ENCODE data around the gene GPC6. TPM values are rescaled to one million over a fixed set of nuclear protein-coding genes. Genes with fewer than 3 reads are reported as not detected.

The GPC6 gene
- total and polyA plus RNA-seq, 2 donors (not counting 3 experiments of a cell fraction or from before 2014, with no cell fraction given) = 0.01 TPM; not detected in 1

DNA sequence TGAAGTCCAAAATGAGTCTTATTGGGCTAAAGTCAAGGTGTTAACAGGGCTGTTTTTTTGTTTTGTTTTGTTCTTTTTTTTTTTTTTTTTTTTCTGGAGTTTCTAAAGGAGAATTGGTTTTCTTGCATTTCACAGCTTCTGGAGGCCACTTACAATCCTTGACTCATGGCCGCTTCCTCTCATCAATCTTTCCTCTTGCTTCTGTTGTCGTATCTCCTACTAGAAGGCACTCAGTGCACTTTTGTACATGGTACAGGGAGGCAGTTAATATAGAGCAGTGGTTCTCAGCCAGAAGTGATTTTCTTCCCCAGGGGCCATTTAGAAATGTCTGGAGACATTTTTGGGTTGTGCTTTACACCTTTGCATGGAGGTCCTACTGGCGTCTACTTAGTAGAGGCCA, 706.3 kb downstream of the GPC6 start:
- ChIA-PET POLR2A (no interaction called here), CTCF (no interaction called here)
- DNase-seq (ENCODE audit: low read depth, low spot score) (no peak), FAIRE-seq (no peak)
- Histone ChIP-seq H2AFZ (ENCODE audit: low read depth, low read length) (no peak overlapping the region), H3K27me3 (ENCODE audit: control insufficient read depth in 2 of 2, insufficient read depth in 2 of 2, low read length in 2 of 2) (no peaks in the 10 kb centered on the region), H3K9me1 (replicated peaks; ENCODE audit: control insufficient read depth, extremely low read depth, insufficient read depth, low read length) (no peaks in the 10 kb centered on the region), H4K20me1 (replicated peaks; ENCODE audit: control insufficient read depth, extremely low read depth, insufficient read depth, low read length) (no peaks in the 10 kb centered on the region), H3K4me3 (replicated peaks in 1 of 3; ENCODE audit: insufficient read depth in 1 of 3, low read depth in 1 of 3, low read length in 3 of 3) (no peak overlapping the region), H3K9ac (replicated peaks; ENCODE audit: extremely low read depth, insufficient read depth, low read length) (no peak overlapping the region), H3K9me3 (replicated peaks; ENCODE audit: control insufficient read depth, insufficient read depth, low read length) (peaks cover 2% of the 10 kb centered on the region), H3K36me3 (ENCODE audit: control insufficient read depth in 2 of 2, extremely low read depth in 1 of 2, insufficient read depth in 2 of 2, low read length in 2 of 2) (no peaks in the 10 kb centered on the region), H3K27ac (ENCODE audit: insufficient read depth, low read depth, low read length) (no peak overlapping the region), H3K4me2 (ENCODE audit: insufficient read depth, low read length) (no peak overlapping the region), H3K79me2 (ENCODE audit: control insufficient read depth, insufficient read depth, low read length) (no peaks in the 10 kb centered on the region), H3K4me1 (ENCODE audit: control insufficient read depth, extremely low read depth, insufficient read depth, low read length) (no peaks in the 10 kb centered on the region)
- intact Hi-C loops (cut with micrococcal nuclease) = no loop called here
- no peak for TF ChIP-seq MYC (IDR thresholded peaks at IDR 0.05; ENCODE audit: low read depth, low read length)
- TF ChIP-seq, protein P1, sequence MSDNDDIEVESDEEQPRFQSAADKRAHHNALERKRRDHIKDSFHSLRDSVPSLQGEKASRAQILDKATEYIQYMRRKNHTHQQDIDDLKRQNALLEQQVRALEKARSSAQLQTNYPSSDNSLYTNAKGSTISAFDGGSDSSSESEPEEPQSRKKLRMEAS (IDR thresholded peaks at IDR 0.05; ENCODE audit: insufficient read depth, insufficient read length) = no peak
- TF ChIP-seq FOS (IDR thresholded peaks at IDR 0.05; ENCODE audit: borderline replicate concordance, insufficient read depth, low read length) = no peak
- no peak for TF ChIP-seq EZH2 (IDR thresholded peaks at IDR 0.05; ENCODE audit: borderline replicate concordance, low read depth, low read length, severe bottlenecking)
- TF ChIP-seq, protein P2, sequence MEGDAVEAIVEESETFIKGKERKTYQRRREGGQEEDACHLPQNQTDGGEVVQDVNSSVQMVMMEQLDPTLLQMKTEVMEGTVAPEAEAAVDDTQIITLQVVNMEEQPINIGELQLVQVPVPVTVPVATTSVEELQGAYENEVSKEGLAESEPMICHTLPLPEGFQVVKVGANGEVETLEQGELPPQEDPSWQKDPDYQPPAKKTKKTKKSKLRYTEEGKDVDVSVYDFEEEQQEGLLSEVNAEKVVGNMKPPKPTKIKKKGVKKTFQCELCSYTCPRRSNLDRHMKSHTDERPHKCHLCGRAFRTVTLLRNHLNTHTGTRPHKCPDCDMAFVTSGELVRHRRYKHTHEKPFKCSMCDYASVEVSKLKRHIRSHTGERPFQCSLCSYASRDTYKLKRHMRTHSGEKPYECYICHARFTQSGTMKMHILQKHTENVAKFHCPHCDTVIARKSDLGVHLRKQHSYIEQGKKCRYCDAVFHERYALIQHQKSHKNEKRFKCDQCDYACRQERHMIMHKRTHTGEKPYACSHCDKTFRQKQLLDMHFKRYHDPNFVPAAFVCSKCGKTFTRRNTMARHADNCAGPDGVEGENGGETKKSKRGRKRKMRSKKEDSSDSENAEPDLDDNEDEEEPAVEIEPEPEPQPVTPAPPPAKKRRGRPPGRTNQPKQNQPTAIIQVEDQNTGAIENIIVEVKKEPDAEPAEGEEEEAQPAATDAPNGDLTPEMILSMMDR (IDR thresholded peaks at IDR 0.05; ENCODE audit: extremely low read depth in 1 of 2, insufficient read depth in 1 of 2, low read depth in 1 of 2, low read length in 2 of 2) = no peak
- no peak for TF ChIP-seq JUN (IDR thresholded peaks at IDR 0.05; ENCODE audit: borderline replicate concordance, insufficient read depth, insufficient read length, low read depth)
- no peak for TF ChIP-seq POLR2A (IDR thresholded peaks at IDR 0.05; ENCODE audit: low read depth, low read length)
- BruUV-seq (replicated peaks) = no TSS peak
- dilution Hi-C loops (cut with MboI; ENCODE audit: extremely low pct_ligation_motif_present, low sequenced_read_pairs) = no loop called here

Data from endothelial cell of umbilical vein (primary cell).